Heart left ventricle (tissue), 13 donors: Measurements from ENCODE around the gene CLCF1.

ENCODE experiments used
- CTCF ChIP-seq, 12 donors: fragments of 200-600 bp; sonication (generic) in 4 of 12; IDR thresholded peaks; one replicate each; pipeline versions ENCODE4 v1.5.0 to v1.8.0; 2018 to 2022; ENCODE audit warnings: antibody characterized with exemption in 12 of 12, mild to moderate bottlenecking in 5 of 12
- POLR2A ChIP-seq, 2 donors: fragments of 450-650 bp; IDR thresholded peaks; one replicate each; pipeline ENCODE4 v1.6.1; 2017; ENCODE audit warnings: antibody characterized with exemption in 2 of 2, mild to moderate bottlenecking in 2 of 2, moderate library complexity in 2 of 2
- donor health status: ischemic (EF 13 %, LVEDD 7.1; RV severe dilation, severe dysfunction).
- donor health status: DM: no; HTN: yes; CAD: no.
- donor health status: DM: no; HTN: no; CAD: no.
- donor health status: ischemic (EF 25% LVEDD 6.9; RV normal size, moderate dysfunction).
- donor health status: ischemic (EF 25% LVEDD 5.7; RV mildly dilated, moderate dysfunction).
- donor health status: ischemic (EF 35%, LVEDD 5.7; RV mildly dilated, moderate dysfunction).
- donor health status: nonischemic (EF 11% LVEDD 7.7; RV severe dilation, severe dysfunction).
- donor health status: DM: yes; HTN: yes; CAD: no.
- donor health status: PGD.
- donor health status: ischemic (EF 29% LVEDD 5.4; RV normal size, mild dysfunction).
- donor health status: nonischemic (EF 23%, LVEDD 6.1; RV moderate dilation, normal function).

- TF ChIP-seq POLR2A (IDR thresholded peaks at IDR 0.05) (no peak), CTCF (IDR thresholded peaks at IDR 0.05) (no peak)
These were observed 1.3 kb upstream of the CLCF1 start for GRCh38 chr11:67374571-67375281.
